Adrenal gland (tissue), 5 donors: ENCODE measurements around the gene METTL24.

Experiments used
- CTCF ChIP-seq, 6 experiments: fragments of 450-650 bp in 4 of 6; fragments of 200-600 bp in 2 of 6; sonication (generic) in 1 of 6; IDR thresholded peaks; 1 replicate in 5 of 6; 2 replicates in 1 of 6; pipeline versions ENCODE4 v1.5.1 to v1.8.0; 2016 to 2021; ENCODE audit warnings: antibody characterized with exemption in 6 of 6, mild to moderate bottlenecking in 2 of 6, moderate library complexity in 1 of 6
- POLR2A ChIP-seq, 2 donors: fragments of 450-650 bp; IDR thresholded peaks; one replicate each; pipeline ENCODE4 v1.6.1; 2017; ENCODE audit warnings: antibody characterized with exemption in 2 of 2, mild to moderate bottlenecking in 2 of 2, moderate library complexity in 1 of 2
- donor health status: DM: no; HTN: no; CAD: no.

- TF ChIP-seq CTCF (IDR thresholded peaks at IDR 0.05), result no peak
- no peak for TF ChIP-seq POLR2A (IDR thresholded peaks at IDR 0.05)
Observed at GRCh38 chr6:110214338-110214737, 143.8 kb downstream of the METTL24 start.
